Osteocyte (in vitro differentiated cells): ENCODE data around the gene NELFB. TPM values are rescaled to one million over a fixed set of nuclear protein-coding genes. Genes with fewer than 3 reads are reported as not detected.

Source experiments
- DNase-seq: peaks from one replicate; pipeline ENCODE4 v3.0.0; 2021; ENCODE audit warnings: mixed read lengths; ENCODE audit not compliant: unreplicated experiment; ENCODE audit errors: extremely low spot score
- H3K27ac Mint-ChIP-seq: one replicate; pipeline ENCODE4 v1.8.0; 2021; ENCODE audit warnings: mild to moderate bottlenecking, mixed read lengths; ENCODE audit not compliant: unreplicated experiment
- H3K27me3 Mint-ChIP-seq: one replicate; pipeline ENCODE4 v1.8.0; 2021; ENCODE audit warnings: mixed read lengths; ENCODE audit not compliant: unreplicated experiment
- H3K36me3 Mint-ChIP-seq: one replicate; pipeline ENCODE4 v1.8.0; 2021; ENCODE audit warnings: mixed read lengths; ENCODE audit not compliant: unreplicated experiment
- H3K4me1 Mint-ChIP-seq: one replicate; pipeline ENCODE4 v1.8.0; 2021; ENCODE audit warnings: mixed read lengths; ENCODE audit not compliant: unreplicated experiment
- H3K4me3 Mint-ChIP-seq: one replicate; pipeline ENCODE4 v1.8.0; 2021; ENCODE audit warnings: mild to moderate bottlenecking, moderate library complexity, mixed read lengths; ENCODE audit not compliant: unreplicated experiment
- H3K9me3 Mint-ChIP-seq: one replicate; pipeline ENCODE4 v1.8.0; 2021; ENCODE audit warnings: mixed read lengths; ENCODE audit not compliant: unreplicated experiment
- CTCF ChIP-seq: fragments of 200-600 bp; sonication (generic); IDR thresholded peaks from 2 replicates; pipeline ENCODE4 v1.5.0; 2021; ENCODE audit warnings: antibody characterized with exemption, mild to moderate bottlenecking, moderate library complexity
- total RNA-seq: library from RNA; stranded (reverse); gene quantifications from 2 replicates; pipeline ENCODE4 v1.2.1, GENCODE V29; 2021

Gene NELFB
- total RNA-seq, 1 donor from 2014 or later = 54.1 TPM

GRCh38 chr9:137213160-137214060, 41.7 kb upstream of the NELFB start:
- no peak for DNase-seq
- peaks cover 3% of the 10 kb centered on the region for H3K36me3 Mint-ChIP-seq
- no peaks in the 10 kb centered on the region for H3K9me3 Mint-ChIP-seq
- no peaks in the 10 kb centered on the region for H3K27me3 Mint-ChIP-seq
- H3K4me1 Mint-ChIP-seq = no peaks in the 10 kb centered on the region
- H3K4me3 Mint-ChIP-seq = no peak overlapping the region
- TF ChIP-seq CTCF = peak; percentile 29
- H3K27ac Mint-ChIP-seq = no peak overlapping the region

- Mint-ChIP-seq H3K4me1 (peaks cover 5% of the 10 kb centered on the region), H3K4me3 (no peak overlapping the region), H3K9me3 (no peaks in the 10 kb centered on the region), H3K36me3 (peaks cover 3% of the 10 kb centered on the region), H3K27ac (no peak overlapping the region), H3K27me3 (no peaks in the 10 kb centered on the region)
- DNase-seq = no peak
- TF ChIP-seq CTCF = no peak
These were observed 40.5 kb upstream of the NELFB start for GRCh38 chr9:137214620-137215019.

GRCh38 chr9:137215196-137215986, 39.7 kb upstream of the NELFB start:
- Mint-ChIP-seq H3K9me3 (no peaks in the 10 kb centered on the region), H3K27ac (no peak overlapping the region), H3K27me3 (no peaks in the 10 kb centered on the region), H3K4me1 (peaks cover 5% of the 10 kb centered on the region), H3K4me3 (no peak overlapping the region), H3K36me3 (peaks cover 3% of the 10 kb centered on the region)
- no peak for TF ChIP-seq CTCF
- DNase-seq = no peak

- Mint-ChIP-seq H3K9me3 (no peaks in the 10 kb centered on the region), H3K4me3 (no peak overlapping the region), H3K27me3 (no peaks in the 10 kb centered on the region), H3K36me3 (peaks cover 3% of the 10 kb centered on the region), H3K4me1 (peaks cover 5% of the 10 kb centered on the region), H3K27ac (no peak overlapping the region)
- TF ChIP-seq CTCF = no peak
- DNase-seq = no peak
These were observed 38.8 kb upstream of the NELFB start for GRCh38 chr9:137216188-137216965.
